ENCODE results near the gene KRT27.

The KRT27 gene

DNA sequence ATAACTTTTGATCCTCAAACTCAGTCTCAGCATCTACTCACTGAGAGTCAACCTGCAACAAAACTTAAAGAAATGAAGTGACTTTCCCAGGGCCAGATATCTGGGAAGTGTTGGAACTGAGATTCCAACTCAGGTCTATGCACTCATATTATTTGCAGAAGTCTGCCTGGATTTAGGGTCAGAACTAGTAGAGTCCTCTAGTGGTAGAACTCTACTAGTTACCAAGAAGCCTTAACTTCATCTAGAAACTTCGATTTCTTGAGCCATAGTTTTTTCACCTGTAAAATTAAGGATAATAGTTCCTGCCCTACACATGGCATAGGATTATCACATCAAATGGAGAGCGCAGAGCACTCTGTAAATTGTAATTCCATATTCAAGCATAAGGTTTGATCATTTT lies 55.4 kb downstream of the KRT27 start:
- no peak overlapping the region for H3K4ac ChIP-seq (ENCODE audit: low read depth, low read length)
- no peaks in the 10 kb centered on the region for H3K79me1 ChIP-seq (ENCODE audit: low read length)
- no peak overlapping the region for H3K23ac ChIP-seq (ENCODE audit: low read length)
- no peak overlapping the region for H2AK5ac ChIP-seq (ENCODE audit: low read length)
- no peak overlapping the region for H3K4me2 ChIP-seq (ENCODE audit: low read length)
- no peaks in the 10 kb centered on the region for H3K79me2 ChIP-seq (ENCODE audit: control insufficient read depth, insufficient read depth, low read length)
- H2BK15ac ChIP-seq (replicated peaks; ENCODE audit: low read depth), result no peak overlapping the region
- no peaks in the 10 kb centered on the region for H3K36me3 ChIP-seq (ENCODE audit: control insufficient read depth, insufficient read depth, low read length)
- H3K4me1 ChIP-seq (ENCODE audit: control insufficient read depth, low read depth, low read length), result no peaks in the 10 kb centered on the region
- no peak overlapping the region for H3K56ac ChIP-seq (ENCODE audit: low read length)
- whole genome bisulfite sequencing (ENCODE audit: extremely low coverage, insufficient coverage, low lambda C conversion rate), result no CpG with 5 or more reads among the region's 2 CpGs
- H3K4me3 ChIP-seq (ENCODE audit: low read length), result no peak overlapping the region
- no peaks in the 10 kb centered on the region for H3K27me3 ChIP-seq (ENCODE audit: insufficient read depth, low read length, poor library complexity)
- no peak overlapping the region for H4K5ac ChIP-seq (ENCODE audit: low read length)
- no peak overlapping the region for H2BK5ac ChIP-seq (ENCODE audit: low read length)
- H3K18ac ChIP-seq (ENCODE audit: low read length), result no peak overlapping the region
- no peak overlapping the region for H2BK120ac ChIP-seq (ENCODE audit: low read depth, low read length)
- peak; percentile 38 for DNase-seq
- H4K8ac ChIP-seq (ENCODE audit: low read depth, low read length), result no peak overlapping the region
- H3K9ac ChIP-seq (ENCODE audit: low read length), result no peak overlapping the region
- no peak overlapping the region for H3K27ac ChIP-seq (ENCODE audit: low read depth, low read length)
